ENCODE data around the gene PRPF19. TPM values are rescaled to one million over a fixed set of nuclear protein-coding genes. Genes with fewer than 3 reads are reported as not detected.

PRPF19 gene
- polyA plus RNA-seq (2012; ENCODE audit: low read depth, missing spikeins) = 114 TPM

GRCh38 chr11:60906132-60906972 lies at the start of gene PRPF19:
Gene PRPF19, minus strand, starts transcription at chr11:60906585. Its CDS starts 203 bp downstream, at chr11:60906382.
- FAIRE-seq (peak; percentile 86), DNase-seq (ENCODE audit: insufficient read length, low spot score) (peak; percentile 92)
- TF ChIP-seq POLR2A (IDR thresholded peaks at IDR 0.05; ENCODE audit: low read depth, low read length) (peak; percentile 90), POLR2AphosphoS5 (IDR thresholded peaks at IDR 0.05; ENCODE audit: low read depth, low read length) (peak; percentile 94), SPI1 (IDR thresholded peaks at IDR 0.05; ENCODE audit: low read depth, low read length) (no peak), TAF1 (IDR thresholded peaks at IDR 0.05; ENCODE audit: low read depth, low read length) (peak; percentile 86), PAX5 (IDR thresholded peaks at IDR 0.05; ENCODE audit: insufficient read depth, low read length, severe bottlenecking) (peak; percentile 58), POU2F2 (IDR thresholded peaks at IDR 0.05; ENCODE audit: low read depth, low read length) (peak; percentile 41; the same call in 1 of the 2 replicates)

GRCh38 chr11:60955571-60955970 lies 49.2 kb upstream of the PRPF19 start:
- no peak for DNase-seq (ENCODE audit: insufficient read length, low spot score)
- TF ChIP-seq POLR2AphosphoS5 (IDR thresholded peaks at IDR 0.05; ENCODE audit: low read depth, low read length) = no peak
- no peak for TF ChIP-seq SPI1 (IDR thresholded peaks at IDR 0.05; ENCODE audit: low read depth, low read length)
- no peak for TF ChIP-seq POLR2A (IDR thresholded peaks at IDR 0.05; ENCODE audit: low read depth, low read length)
- no peak for TF ChIP-seq PAX5 (IDR thresholded peaks at IDR 0.05; ENCODE audit: insufficient read depth, low read length, severe bottlenecking)
- no peak for TF ChIP-seq TAF1 (IDR thresholded peaks at IDR 0.05; ENCODE audit: low read depth, low read length)
- no peak for TF ChIP-seq POU2F2 (IDR thresholded peaks at IDR 0.05; ENCODE audit: low read depth, low read length)

GRCh38 chr11:60954421-60954820 lies 48.0 kb upstream of the PRPF19 start:
- DNase-seq (ENCODE audit: insufficient read length, low spot score) (no peak), FAIRE-seq (peak; percentile 87)
- TF ChIP-seq POLR2A (IDR thresholded peaks at IDR 0.05; ENCODE audit: low read depth, low read length) (no peak), POU2F2 (IDR thresholded peaks at IDR 0.05; ENCODE audit: low read depth, low read length) (no peak), SPI1 (IDR thresholded peaks at IDR 0.05; ENCODE audit: low read depth, low read length) (no peak), TAF1 (IDR thresholded peaks at IDR 0.05; ENCODE audit: low read depth, low read length) (no peak), PAX5 (IDR thresholded peaks at IDR 0.05; ENCODE audit: insufficient read depth, low read length, severe bottlenecking) (no peak), POLR2AphosphoS5 (IDR thresholded peaks at IDR 0.05; ENCODE audit: low read depth, low read length) (no peak)

More at GRCh38 chr11:60955571-60955970, 49.2 kb upstream of the PRPF19 start:
- peak; percentile 16 for FAIRE-seq

- TF ChIP-seq SPI1 (IDR thresholded peaks at IDR 0.05; ENCODE audit: low read depth, low read length) = no peak
- TF ChIP-seq PAX5 (IDR thresholded peaks at IDR 0.05; ENCODE audit: insufficient read depth, low read length, severe bottlenecking) = no peak
- TF ChIP-seq POLR2A (IDR thresholded peaks at IDR 0.05; ENCODE audit: low read depth, low read length) = no peak
- TF ChIP-seq TAF1 (IDR thresholded peaks at IDR 0.05; ENCODE audit: low read depth, low read length) = no peak
- TF ChIP-seq POLR2AphosphoS5 (IDR thresholded peaks at IDR 0.05; ENCODE audit: low read depth, low read length) = no peak
- TF ChIP-seq POU2F2 (IDR thresholded peaks at IDR 0.05; ENCODE audit: low read depth, low read length) = no peak
- DNase-seq (ENCODE audit: insufficient read length, low spot score) = no peak
- FAIRE-seq = peak; percentile 91
Observed at GRCh38 chr11:60953781-60954180, 47.4 kb upstream of the PRPF19 start.

- FAIRE-seq (no peak), DNase-seq (ENCODE audit: insufficient read length, low spot score) (no peak)
- no peak for TF ChIP-seq POU2F2 (IDR thresholded peaks at IDR 0.05; ENCODE audit: low read depth, low read length)
- TF ChIP-seq SPI1 (IDR thresholded peaks at IDR 0.05; ENCODE audit: low read depth, low read length) = no peak
- no peak for TF ChIP-seq PAX5 (IDR thresholded peaks at IDR 0.05; ENCODE audit: insufficient read depth, low read length, severe bottlenecking)
- no peak for TF ChIP-seq POLR2AphosphoS5 (IDR thresholded peaks at IDR 0.05; ENCODE audit: low read depth, low read length)
- no peak for TF ChIP-seq TAF1 (IDR thresholded peaks at IDR 0.05; ENCODE audit: low read depth, low read length)
- TF ChIP-seq POLR2A (IDR thresholded peaks at IDR 0.05; ENCODE audit: low read depth, low read length) = 0 out of 2 replicates have a peak, but pooled peaks have one; percentile 43
Observed at GRCh38 chr11:60952742-60953170, 46.4 kb upstream of the PRPF19 start.

- FAIRE-seq (peak; percentile 92), DNase-seq (ENCODE audit: insufficient read length, low spot score) (peak; percentile 74)
- TF ChIP-seq SPI1 (IDR thresholded peaks at IDR 0.05; ENCODE audit: low read depth, low read length) = peak; percentile 93
- no peak for TF ChIP-seq POU2F2 (IDR thresholded peaks at IDR 0.05; ENCODE audit: low read depth, low read length)
- TF ChIP-seq POLR2A (IDR thresholded peaks at IDR 0.05; ENCODE audit: low read depth, low read length) = no peak
- peak; percentile 56; the same call in 1 of the 2 replicates for TF ChIP-seq TAF1 (IDR thresholded peaks at IDR 0.05; ENCODE audit: low read depth, low read length)
- TF ChIP-seq PAX5 (IDR thresholded peaks at IDR 0.05; ENCODE audit: insufficient read depth, low read length, severe bottlenecking) = no peak
- no peak for TF ChIP-seq POLR2AphosphoS5 (IDR thresholded peaks at IDR 0.05; ENCODE audit: low read depth, low read length)
Observed at GRCh38 chr11:60951904-60952741, 45.7 kb upstream of the PRPF19 start, which contains the start of gene SLC15A3. Gene SLC15A3, minus strand, starts transcription at chr11:60952176. Its CDS starts 625 bp downstream, at chr11:60951551.

GRCh38 chr11:60951606-60951903 lies 45.2 kb upstream of the PRPF19 start:
- TF ChIP-seq PAX5 (IDR thresholded peaks at IDR 0.05; ENCODE audit: insufficient read depth, low read length, severe bottlenecking) (no peak), TAF1 (IDR thresholded peaks at IDR 0.05; ENCODE audit: low read depth, low read length) (no peak), POU2F2 (IDR thresholded peaks at IDR 0.05; ENCODE audit: low read depth, low read length) (no peak), SPI1 (IDR thresholded peaks at IDR 0.05; ENCODE audit: low read depth, low read length) (no peak), POLR2A (IDR thresholded peaks at IDR 0.05; ENCODE audit: low read depth, low read length) (no peak)
- no peak for FAIRE-seq
- DNase-seq (ENCODE audit: insufficient read length, low spot score) = no peak

- DNase-seq (ENCODE audit: insufficient read length, low spot score) (no peak), FAIRE-seq (peak; percentile 97)
- peak; percentile 30; the same call in 1 of the 2 replicates for TF ChIP-seq POLR2A (IDR thresholded peaks at IDR 0.05; ENCODE audit: low read depth, low read length)
- no peak for TF ChIP-seq POLR2AphosphoS5 (IDR thresholded peaks at IDR 0.05; ENCODE audit: low read depth, low read length)
- peak; percentile 36; the same call in 1 of the 2 replicates for TF ChIP-seq TAF1 (IDR thresholded peaks at IDR 0.05; ENCODE audit: low read depth, low read length)
Observed at GRCh38 chr11:60950933-60951605, 44.7 kb upstream of the PRPF19 start.
